Osteoblast (primary cell): ENCODE measurements around the gene CFAP53. TPM values are rescaled to one million over a fixed set of nuclear protein-coding genes. Genes with fewer than 3 reads are reported as not detected.

Experiments used
- DNase-seq: peaks from one replicate; pipeline ENCODE4 v3.0.0; 2011; ENCODE audit warnings: low spot score, mixed read lengths; ENCODE audit not compliant: insufficient read length; ENCODE audit errors: missing footprints
- H2AFZ ChIP-seq: 2 replicates; pipeline ENCODE4 v1.6.0; 2011; ENCODE audit warnings: mild to moderate bottlenecking, low read length
- H3K27ac ChIP-seq: 2 replicates; pipeline ENCODE4 v1.5.1; 2011; ENCODE audit warnings: mild to moderate bottlenecking, low read depth, low read length, moderate library complexity
- H3K27me3 ChIP-seq: 2 replicates; pipeline ENCODE4 v1.6.0; 2012; ENCODE audit warnings: mild to moderate bottlenecking, control low read depth, inconsistent platforms, low read length, moderate library complexity; ENCODE audit not compliant: insufficient read depth
- H3K36me3 ChIP-seq: 2 replicates; pipeline ENCODE4 v1.5.1; 2011; ENCODE audit warnings: mild to moderate bottlenecking, low read length, control low read depth, moderate library complexity; ENCODE audit not compliant: insufficient read depth
- H3K4me1 ChIP-seq: 2 replicates; pipeline ENCODE4 v1.5.1; 2011; ENCODE audit warnings: mild to moderate bottlenecking, low read length, control low read depth, moderate library complexity; ENCODE audit not compliant: insufficient read depth
- H3K4me2 ChIP-seq: 2 replicates; pipeline ENCODE4 v1.6.0; 2011; ENCODE audit warnings: mild to moderate bottlenecking, low read length; ENCODE audit not compliant: insufficient read depth
- H3K4me3 ChIP-seq: fragments of 200-600 bp; sonication (generic); 3 replicates; pipeline ENCODE4 v1.5.1; 2012; ENCODE audit warnings: mild to moderate bottlenecking, low read length, inconsistent platforms; ENCODE audit not compliant: insufficient read depth
- H3K79me2 ChIP-seq: 2 replicates; pipeline ENCODE4 v1.6.0; 2012; ENCODE audit warnings: mild to moderate bottlenecking, low read length, control low read depth, inconsistent platforms; ENCODE audit not compliant: insufficient read depth
- H3K9me3 ChIP-seq: 2 replicates; pipeline ENCODE4 v1.5.1; 2011; ENCODE audit warnings: low read depth, low read length, control low read depth
- H4K20me1 ChIP-seq: 2 replicates; pipeline ENCODE4 v1.6.0; 2012; ENCODE audit warnings: mild to moderate bottlenecking, low read length, control low read depth; ENCODE audit not compliant: insufficient read depth
- total RNA-seq: library from RNA; depleted of rRNA; stranded (reverse); fragments of >200 nt; gene quantifications from 2 replicates; pipeline ENCODE4 v1.2.3, GENCODE V29; 2012
- TF ChIP-seq, protein P1 (sequence below): IDR thresholded peaks from 2 replicates; pipeline ENCODE4 v1.5.1; 2011; ENCODE audit warnings: mild to moderate bottlenecking, low read depth, low read length, moderate library complexity; ENCODE audit errors: extremely low read depth

The CFAP53 gene
- total RNA-seq, 1 donor, result 0.36 TPM

DNA sequence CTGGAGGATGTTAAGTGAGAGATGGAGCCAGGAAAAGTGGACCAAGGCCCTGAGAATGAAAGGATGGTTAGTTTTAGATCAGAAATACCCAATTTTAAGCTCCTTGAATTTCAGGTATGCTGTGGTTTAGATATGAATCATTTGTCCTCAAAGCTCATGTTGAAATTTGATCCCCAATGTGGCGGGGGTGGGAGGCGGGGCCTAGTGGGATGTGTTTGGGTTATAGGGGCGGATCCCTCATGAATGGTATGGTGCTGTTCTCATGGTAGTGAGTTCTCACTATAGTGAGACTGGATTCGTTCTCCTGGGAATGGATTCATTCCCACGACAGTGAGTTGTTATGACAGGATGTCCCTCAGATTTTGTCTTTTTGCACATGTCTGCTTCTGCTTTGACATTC, 82.7 kb downstream of the CFAP53 start:
- Histone ChIP-seq H3K4me3 (no peak overlapping the region), H3K27me3 (no peaks in the 10 kb centered on the region), H3K36me3 (no peaks in the 10 kb centered on the region), H3K9me3 (no peaks in the 10 kb centered on the region), H3K79me2 (no peaks in the 10 kb centered on the region), H3K4me1 (no peaks in the 10 kb centered on the region), H3K27ac (no peak overlapping the region), H4K20me1 (no peaks in the 10 kb centered on the region), H3K4me2 (no peak overlapping the region), H2AFZ (no peak overlapping the region)
- DNase-seq, result no peak
- TF ChIP-seq, protein P1, sequence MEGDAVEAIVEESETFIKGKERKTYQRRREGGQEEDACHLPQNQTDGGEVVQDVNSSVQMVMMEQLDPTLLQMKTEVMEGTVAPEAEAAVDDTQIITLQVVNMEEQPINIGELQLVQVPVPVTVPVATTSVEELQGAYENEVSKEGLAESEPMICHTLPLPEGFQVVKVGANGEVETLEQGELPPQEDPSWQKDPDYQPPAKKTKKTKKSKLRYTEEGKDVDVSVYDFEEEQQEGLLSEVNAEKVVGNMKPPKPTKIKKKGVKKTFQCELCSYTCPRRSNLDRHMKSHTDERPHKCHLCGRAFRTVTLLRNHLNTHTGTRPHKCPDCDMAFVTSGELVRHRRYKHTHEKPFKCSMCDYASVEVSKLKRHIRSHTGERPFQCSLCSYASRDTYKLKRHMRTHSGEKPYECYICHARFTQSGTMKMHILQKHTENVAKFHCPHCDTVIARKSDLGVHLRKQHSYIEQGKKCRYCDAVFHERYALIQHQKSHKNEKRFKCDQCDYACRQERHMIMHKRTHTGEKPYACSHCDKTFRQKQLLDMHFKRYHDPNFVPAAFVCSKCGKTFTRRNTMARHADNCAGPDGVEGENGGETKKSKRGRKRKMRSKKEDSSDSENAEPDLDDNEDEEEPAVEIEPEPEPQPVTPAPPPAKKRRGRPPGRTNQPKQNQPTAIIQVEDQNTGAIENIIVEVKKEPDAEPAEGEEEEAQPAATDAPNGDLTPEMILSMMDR, result no peak

DNA sequence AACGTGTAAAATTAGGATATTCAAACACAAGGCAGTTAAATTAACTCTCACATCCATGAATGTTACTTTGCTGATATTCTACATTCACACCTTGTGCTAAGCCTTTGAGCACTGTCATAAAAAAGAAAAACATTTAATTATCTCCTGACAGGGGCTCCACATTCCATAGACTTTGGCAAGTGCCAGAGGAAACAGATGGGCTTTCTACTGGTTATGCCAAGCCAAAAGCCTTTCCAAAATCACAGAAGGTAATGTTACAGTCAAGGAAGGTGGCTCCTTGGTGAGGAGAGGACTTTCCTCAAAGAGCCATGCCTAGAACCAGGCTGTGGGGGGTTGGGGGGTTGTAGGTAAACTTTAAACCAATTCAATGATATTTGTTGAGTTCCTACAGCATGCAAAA, 83.8 kb downstream of the CFAP53 start:
- Histone ChIP-seq H3K4me3 (no peak overlapping the region), H3K9me3 (no peaks in the 10 kb centered on the region), H4K20me1 (no peaks in the 10 kb centered on the region), H3K36me3 (no peaks in the 10 kb centered on the region), H3K4me2 (no peak overlapping the region), H3K27me3 (peaks cover 3% of the 10 kb centered on the region), H3K4me1 (no peaks in the 10 kb centered on the region), H2AFZ (no peak overlapping the region), H3K79me2 (no peaks in the 10 kb centered on the region), H3K27ac (no peak overlapping the region)
- TF ChIP-seq, protein P1, result no peak
- no peak for DNase-seq

GRCh38 chr18:50181590-50181989, 84.7 kb downstream of the CFAP53 start:
- Histone ChIP-seq H3K79me2 (no peaks in the 10 kb centered on the region), H3K27me3 (peaks cover 3% of the 10 kb centered on the region), H4K20me1 (no peaks in the 10 kb centered on the region), H3K27ac (no peak overlapping the region), H3K4me1 (no peaks in the 10 kb centered on the region), H2AFZ (no peak overlapping the region), H3K4me3 (no peak overlapping the region), H3K36me3 (no peaks in the 10 kb centered on the region), H3K9me3 (no peaks in the 10 kb centered on the region), H3K4me2 (no peak overlapping the region)
- no peak for DNase-seq
- TF ChIP-seq, protein P1, result no peak

DNA sequence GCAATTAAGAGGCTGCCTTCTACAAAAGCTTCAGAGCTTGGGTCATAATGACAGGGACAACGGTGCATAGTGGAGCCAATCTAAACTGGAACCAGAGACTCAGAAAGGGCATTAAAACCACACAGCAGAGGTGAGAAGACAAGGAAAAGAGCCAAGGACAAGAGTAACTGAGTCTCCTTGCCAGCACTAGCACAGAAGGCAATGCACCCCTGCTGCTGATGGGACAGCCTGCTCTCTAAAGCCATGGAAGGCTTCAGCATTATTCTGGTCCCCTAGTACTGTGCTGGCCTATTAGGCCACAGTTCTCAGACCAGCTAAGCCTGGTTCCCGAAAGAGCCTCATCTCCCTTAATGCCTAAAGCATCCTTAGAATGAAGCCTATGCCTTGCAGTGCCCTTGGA, 86.8 kb downstream of the CFAP53 start:
- Histone ChIP-seq H2AFZ (no peak overlapping the region), H3K4me2 (no peak overlapping the region), H3K79me2 (no peaks in the 10 kb centered on the region), H3K27me3 (peaks cover 3% of the 10 kb centered on the region), H4K20me1 (no peaks in the 10 kb centered on the region), H3K4me1 (no peaks in the 10 kb centered on the region), H3K4me3 (no peak overlapping the region), H3K27ac (no peak overlapping the region), H3K9me3 (no peaks in the 10 kb centered on the region), H3K36me3 (no peaks in the 10 kb centered on the region)
- TF ChIP-seq, protein P1, result no peak
- no peak for DNase-seq
